HepG2 (cell line): ENCODE measurements around the gene WNT7B.

Experiments used
- CHD2 ChIP-seq: IDR thresholded peaks from 2 replicates; pipeline ENCODE4 v1.6.1; 2011; ENCODE audit warnings: low read depth, low read length, improper control_type of control experiment
- GABPA ChIP-seq, 2 experiments: IDR thresholded peaks; 2 replicates each; pipeline ENCODE4 v1.6.1; 2011 to 2016; ENCODE audit warnings: low read depth in 2 of 2, low read length in 1 of 2, missing biosample characterization in 1 of 2, missing genetic modification characterization in 1 of 2
- JUN ChIP-seq: sonication (generic); formaldehyde crosslinking; IDR thresholded peaks from 2 replicates; pipeline ENCODE4 v1.4.0; 2020; ENCODE audit warnings: mild to moderate bottlenecking, missing genetic modification reagents
- KLF16 ChIP-seq, 2 experiments: sonication (generic) in 1 of 2; formaldehyde crosslinking in 1 of 2; IDR thresholded peaks; 2 replicates each; pipeline versions ENCODE4 v1.6.1 to v1.8.0; 2016 to 2023; ENCODE audit warnings: missing genetic modification reagents in 2 of 2, missing compliant biosample characterization in 1 of 2
- NFRKB ChIP-seq: fragments of 450-650 bp; IDR thresholded peaks from 2 replicates; pipeline ENCODE4 v1.6.1; 2017
- PHF8 ChIP-seq: sonication (generic); formaldehyde crosslinking; IDR thresholded peaks from 2 replicates; pipeline ENCODE4 v1.5.0; 2020; ENCODE audit warnings: missing genetic modification reagents
- TBP ChIP-seq: sonication (generic); formaldehyde crosslinking; IDR thresholded peaks from 2 replicates; pipeline ENCODE4 v1.5.0; 2020; ENCODE audit warnings: missing genetic modification reagents
- U2AF1 ChIP-seq: fragments of 200-400 bp; formaldehyde crosslinking; optimal IDR thresholded peaks from 2 replicates; pipeline ENCODE3; 2017; ENCODE audit warnings: mild to moderate bottlenecking, low read depth, low read length
- ZNF335 ChIP-seq: sonication (generic); formaldehyde crosslinking; IDR thresholded peaks from 2 replicates; pipeline ENCODE4 v1.4.0; 2020; ENCODE audit warnings: missing genetic modification reagents
- ZSCAN12 ChIP-seq: sonication (generic); formaldehyde crosslinking; IDR thresholded peaks from 2 replicates; pipeline ENCODE4 v1.9.0; 2021; ENCODE audit warnings: mild to moderate bottlenecking, missing genetic modification reagents
- TF ChIP-seq, protein P1 (sequence below): sonication (generic); formaldehyde crosslinking; IDR thresholded peaks from 2 replicates; pipeline ENCODE4 v1.4.0; 2020; ENCODE audit warnings: mild to moderate bottlenecking, missing genetic modification reagents
- TF ChIP-seq, protein P2 (sequence below): sonication (generic); formaldehyde crosslinking; IDR thresholded peaks from 2 replicates; pipeline ENCODE4 v1.5.0; 2020; ENCODE audit warnings: mild to moderate bottlenecking, missing genetic modification reagents, moderate library complexity

DNA sequence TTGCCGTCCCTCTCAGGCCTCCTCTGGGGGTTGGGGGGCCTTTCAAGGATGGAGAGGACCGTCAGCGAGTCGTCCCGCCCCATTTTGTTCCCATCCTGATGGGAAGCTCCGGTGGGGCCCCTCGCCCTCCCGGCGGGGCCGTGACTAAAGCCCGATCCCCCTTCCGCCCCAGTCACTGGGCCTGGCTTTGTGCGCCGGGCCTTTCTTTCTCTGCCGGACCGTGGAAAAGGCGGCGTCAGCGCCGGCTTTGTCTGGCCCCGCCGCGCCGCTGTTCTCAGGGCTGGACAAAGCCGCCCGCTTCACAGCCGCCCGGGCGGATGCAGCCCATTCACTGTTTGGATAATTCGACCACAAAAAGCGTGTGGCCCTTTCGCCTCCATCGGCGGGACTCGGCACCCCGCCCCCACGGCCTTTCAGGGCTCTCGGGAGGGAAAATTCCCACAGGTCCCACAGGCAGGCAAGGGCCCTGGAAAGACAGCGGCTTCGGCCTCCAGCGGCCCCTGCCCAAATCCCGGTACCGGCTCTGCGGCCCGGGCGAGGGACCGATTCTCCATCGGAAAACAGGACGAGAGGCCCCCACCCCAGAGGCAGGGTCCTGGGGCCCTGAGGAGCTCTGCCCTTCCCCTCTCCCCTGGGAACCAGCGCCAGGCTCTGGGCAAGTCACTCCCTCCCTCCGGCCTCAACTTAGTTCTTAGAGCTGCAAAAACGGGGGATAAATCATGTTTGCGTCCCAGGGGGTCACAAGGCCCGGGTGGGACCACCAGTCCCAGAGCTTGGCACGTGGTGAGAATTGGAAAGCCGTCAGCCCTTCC lies 87.2 kb downstream of the WNT7B start:
- no peak for TF ChIP-seq ZSCAN12
- no peak for TF ChIP-seq TBP (CRISPR knock-in tag)
- no peak for TF ChIP-seq JUN (CRISPR knock-in tag)
- TF ChIP-seq, protein P1, sequence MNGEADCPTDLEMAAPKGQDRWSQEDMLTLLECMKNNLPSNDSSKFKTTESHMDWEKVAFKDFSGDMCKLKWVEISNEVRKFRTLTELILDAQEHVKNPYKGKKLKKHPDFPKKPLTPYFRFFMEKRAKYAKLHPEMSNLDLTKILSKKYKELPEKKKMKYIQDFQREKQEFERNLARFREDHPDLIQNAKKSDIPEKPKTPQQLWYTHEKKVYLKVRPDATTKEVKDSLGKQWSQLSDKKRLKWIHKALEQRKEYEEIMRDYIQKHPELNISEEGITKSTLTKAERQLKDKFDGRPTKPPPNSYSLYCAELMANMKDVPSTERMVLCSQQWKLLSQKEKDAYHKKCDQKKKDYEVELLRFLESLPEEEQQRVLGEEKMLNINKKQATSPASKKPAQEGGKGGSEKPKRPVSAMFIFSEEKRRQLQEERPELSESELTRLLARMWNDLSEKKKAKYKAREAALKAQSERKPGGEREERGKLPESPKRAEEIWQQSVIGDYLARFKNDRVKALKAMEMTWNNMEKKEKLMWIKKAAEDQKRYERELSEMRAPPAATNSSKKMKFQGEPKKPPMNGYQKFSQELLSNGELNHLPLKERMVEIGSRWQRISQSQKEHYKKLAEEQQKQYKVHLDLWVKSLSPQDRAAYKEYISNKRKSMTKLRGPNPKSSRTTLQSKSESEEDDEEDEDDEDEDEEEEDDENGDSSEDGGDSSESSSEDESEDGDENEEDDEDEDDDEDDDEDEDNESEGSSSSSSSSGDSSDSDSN (CRISPR knock-in tag): no peak; the same call in 1 of the 2 replicates
- no peak for TF ChIP-seq KLF16 (CRISPR knock-in tag; IDR thresholded peaks at IDR 0.05)
- TF ChIP-seq PHF8 (CRISPR knock-in tag): no peak
- TF ChIP-seq, protein P2, sequence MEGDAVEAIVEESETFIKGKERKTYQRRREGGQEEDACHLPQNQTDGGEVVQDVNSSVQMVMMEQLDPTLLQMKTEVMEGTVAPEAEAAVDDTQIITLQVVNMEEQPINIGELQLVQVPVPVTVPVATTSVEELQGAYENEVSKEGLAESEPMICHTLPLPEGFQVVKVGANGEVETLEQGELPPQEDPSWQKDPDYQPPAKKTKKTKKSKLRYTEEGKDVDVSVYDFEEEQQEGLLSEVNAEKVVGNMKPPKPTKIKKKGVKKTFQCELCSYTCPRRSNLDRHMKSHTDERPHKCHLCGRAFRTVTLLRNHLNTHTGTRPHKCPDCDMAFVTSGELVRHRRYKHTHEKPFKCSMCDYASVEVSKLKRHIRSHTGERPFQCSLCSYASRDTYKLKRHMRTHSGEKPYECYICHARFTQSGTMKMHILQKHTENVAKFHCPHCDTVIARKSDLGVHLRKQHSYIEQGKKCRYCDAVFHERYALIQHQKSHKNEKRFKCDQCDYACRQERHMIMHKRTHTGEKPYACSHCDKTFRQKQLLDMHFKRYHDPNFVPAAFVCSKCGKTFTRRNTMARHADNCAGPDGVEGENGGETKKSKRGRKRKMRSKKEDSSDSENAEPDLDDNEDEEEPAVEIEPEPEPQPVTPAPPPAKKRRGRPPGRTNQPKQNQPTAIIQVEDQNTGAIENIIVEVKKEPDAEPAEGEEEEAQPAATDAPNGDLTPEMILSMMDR (CRISPR knock-in tag): no peak
- TF ChIP-seq NFRKB: no peak
- TF ChIP-seq GABPA (IDR thresholded peaks at IDR 0.05; ENCODE audit: low read depth, low read length): no peak
- no peak for TF ChIP-seq GABPA (CRISPR knock-in tag; IDR thresholded peaks at IDR 0.05; ENCODE audit: low read depth)
- no peak for TF ChIP-seq ZNF335 (CRISPR knock-in tag)
- TF ChIP-seq CHD2: no peak
- TF ChIP-seq U2AF1: no peak
